GM12892 (cell line): ENCODE measurements around the gene RAVER1.

Experiments used
- POLR2A ChIP-seq: IDR thresholded peaks from 2 replicates; pipeline ENCODE4 v1.6.1; 2011; ENCODE audit warnings: low read depth, low read length, control low read depth
- POLR2AphosphoS5 ChIP-seq: IDR thresholded peaks from 2 replicates; pipeline ENCODE4 v1.6.1; 2011; ENCODE audit warnings: low read depth, low read length, control low read depth
- TAF1 ChIP-seq: IDR thresholded peaks from 2 replicates; pipeline ENCODE4 v1.6.1; 2011; ENCODE audit warnings: low read depth, mild to moderate bottlenecking, control low read depth, low read length, borderline replicate concordance

- TF ChIP-seq POLR2AphosphoS5 (no peak), POLR2A (no peak), TAF1 (no peak)
Observed at GRCh38 chr19:10325732-10326131, 7.6 kb downstream of the RAVER1 start.
